HG03045 (cell line): ENCODE results near the gene HMX1.

Experiments
- ATAC-seq: cut with Tn5 transposase; IDR thresholded peaks from one replicate; pipeline ENCODE4 v1.9.1; 2021; ENCODE audit warnings: mild to moderate bottlenecking, moderate library complexity; ENCODE audit not compliant: unreplicated experiment

HMX1 gene

GRCh38 chr4:8820178-8821102 lies 51.2 kb downstream of the HMX1 start:
- ATAC-seq, result no peak

GRCh38 chr4:8819473-8820177 lies 52.0 kb downstream of the HMX1 start:
- ATAC-seq, result no peak

GRCh38 chr4:8819019-8819418 lies 52.6 kb downstream of the HMX1 start:
- no peak for ATAC-seq

GRCh38 chr4:8818063-8818881 lies 53.4 kb downstream of the HMX1 start:
- no peak for ATAC-seq

GRCh38 chr4:8817813-8818062 lies 53.9 kb downstream of the HMX1 start:
- ATAC-seq, result no peak

- no peak for ATAC-seq
Measured at GRCh38 chr4:8817096-8817812, 54.4 kb downstream of the HMX1 start.
